ENCODE measurements around the gene MLLT3. TPM values are rescaled to one million over a fixed set of nuclear protein-coding genes. Genes with fewer than 3 reads are reported as not detected.

The MLLT3 gene
- total and polyA plus RNA-seq, 2 of the 13 experiments (the other 11 are each of a cell fraction or from before 2014, with no cell fraction given) = 12.3 to 12.6 TPM

DNA sequence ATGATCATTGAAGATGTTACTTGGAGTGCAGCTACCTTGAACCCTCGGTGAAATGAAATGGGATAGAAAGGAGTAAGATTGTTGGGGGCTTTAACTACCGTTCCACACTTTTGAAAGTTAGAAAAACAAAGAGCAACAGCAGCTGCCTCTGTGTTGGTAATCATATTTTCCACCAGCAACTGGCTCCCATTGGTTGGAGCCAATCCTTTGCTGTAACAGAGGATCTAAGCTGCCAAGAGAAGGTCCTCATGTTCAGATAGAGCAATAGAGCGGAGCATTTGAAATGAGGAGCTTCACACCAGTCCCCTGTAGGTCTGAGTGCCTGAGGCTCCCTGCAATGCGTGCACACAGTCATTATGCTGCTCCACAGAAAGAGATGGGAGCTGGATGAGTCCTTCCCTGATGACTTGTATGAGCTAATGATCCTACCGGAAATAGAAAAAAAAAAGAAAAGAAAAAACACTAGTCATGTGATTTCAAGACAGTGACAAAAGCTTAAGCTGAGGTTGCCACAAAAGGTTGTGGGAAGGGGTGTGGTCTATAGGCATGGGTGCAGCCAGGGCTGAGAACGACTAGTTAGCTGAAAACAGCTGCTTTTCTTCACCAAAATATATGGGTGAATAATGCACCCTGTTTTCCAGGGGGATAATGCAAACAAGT is 300.7 kb downstream of the MLLT3 start (continued):
- TF ChIP-seq, protein P1, sequence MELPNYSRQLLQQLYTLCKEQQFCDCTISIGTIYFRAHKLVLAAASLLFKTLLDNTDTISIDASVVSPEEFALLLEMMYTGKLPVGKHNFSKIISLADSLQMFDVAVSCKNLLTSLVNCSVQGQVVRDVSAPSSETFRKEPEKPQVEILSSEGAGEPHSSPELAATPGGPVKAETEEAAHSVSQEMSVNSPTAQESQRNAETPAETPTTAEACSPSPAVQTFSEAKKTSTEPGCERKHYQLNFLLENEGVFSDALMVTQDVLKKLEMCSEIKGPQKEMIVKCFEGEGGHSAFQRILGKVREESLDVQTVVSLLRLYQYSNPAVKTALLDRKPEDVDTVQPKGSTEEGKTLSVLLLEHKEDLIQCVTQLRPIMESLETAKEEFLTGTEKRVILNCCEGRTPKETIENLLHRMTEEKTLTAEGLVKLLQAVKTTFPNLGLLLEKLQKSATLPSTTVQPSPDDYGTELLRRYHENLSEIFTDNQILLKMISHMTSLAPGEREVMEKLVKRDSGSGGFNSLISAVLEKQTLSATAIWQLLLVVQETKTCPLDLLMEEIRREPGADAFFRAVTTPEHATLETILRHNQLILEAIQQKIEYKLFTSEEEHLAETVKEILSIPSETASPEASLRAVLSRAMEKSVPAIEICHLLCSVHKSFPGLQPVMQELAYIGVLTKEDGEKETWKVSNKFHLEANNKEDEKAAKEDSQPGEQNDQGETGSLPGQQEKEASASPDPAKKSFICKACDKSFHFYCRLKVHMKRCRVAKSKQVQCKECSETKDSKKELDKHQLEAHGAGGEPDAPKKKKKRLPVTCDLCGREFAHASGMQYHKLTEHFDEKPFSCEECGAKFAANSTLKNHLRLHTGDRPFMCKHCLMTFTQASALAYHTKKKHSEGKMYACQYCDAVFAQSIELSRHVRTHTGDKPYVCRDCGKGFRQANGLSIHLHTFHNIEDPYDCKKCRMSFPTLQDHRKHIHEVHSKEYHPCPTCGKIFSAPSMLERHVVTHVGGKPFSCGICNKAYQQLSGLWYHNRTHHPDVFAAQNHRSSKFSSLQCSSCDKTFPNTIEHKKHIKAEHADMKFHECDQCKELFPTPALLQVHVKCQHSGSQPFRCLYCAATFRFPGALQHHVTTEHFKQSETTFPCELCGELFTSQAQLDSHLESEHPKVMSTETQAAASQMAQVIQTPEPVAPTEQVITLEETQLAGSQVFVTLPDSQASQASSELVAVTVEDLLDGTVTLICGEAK (IDR thresholded peaks at IDR 0.05) = no peak
- TF ChIP-seq, protein P1 (CRISPR knock-in tag; IDR thresholded peaks at IDR 0.05) = no peak
- TF ChIP-seq ISX (CRISPR knock-in tag; conservative IDR thresholded peaks at IDR 0.05) (no peak), ZFP36 (IDR thresholded peaks at IDR 0.05; ENCODE audit: borderline replicate concordance, low read depth, low read length, partially characterized antibody) (no peak), TP53 (CRISPR knock-in tag; conservative IDR thresholded peaks at IDR 0.05) (no peak), ZNF549 (CRISPR knock-in tag; IDR thresholded peaks at IDR 0.05) (no peak)
- TF ChIP-seq, protein P2, sequence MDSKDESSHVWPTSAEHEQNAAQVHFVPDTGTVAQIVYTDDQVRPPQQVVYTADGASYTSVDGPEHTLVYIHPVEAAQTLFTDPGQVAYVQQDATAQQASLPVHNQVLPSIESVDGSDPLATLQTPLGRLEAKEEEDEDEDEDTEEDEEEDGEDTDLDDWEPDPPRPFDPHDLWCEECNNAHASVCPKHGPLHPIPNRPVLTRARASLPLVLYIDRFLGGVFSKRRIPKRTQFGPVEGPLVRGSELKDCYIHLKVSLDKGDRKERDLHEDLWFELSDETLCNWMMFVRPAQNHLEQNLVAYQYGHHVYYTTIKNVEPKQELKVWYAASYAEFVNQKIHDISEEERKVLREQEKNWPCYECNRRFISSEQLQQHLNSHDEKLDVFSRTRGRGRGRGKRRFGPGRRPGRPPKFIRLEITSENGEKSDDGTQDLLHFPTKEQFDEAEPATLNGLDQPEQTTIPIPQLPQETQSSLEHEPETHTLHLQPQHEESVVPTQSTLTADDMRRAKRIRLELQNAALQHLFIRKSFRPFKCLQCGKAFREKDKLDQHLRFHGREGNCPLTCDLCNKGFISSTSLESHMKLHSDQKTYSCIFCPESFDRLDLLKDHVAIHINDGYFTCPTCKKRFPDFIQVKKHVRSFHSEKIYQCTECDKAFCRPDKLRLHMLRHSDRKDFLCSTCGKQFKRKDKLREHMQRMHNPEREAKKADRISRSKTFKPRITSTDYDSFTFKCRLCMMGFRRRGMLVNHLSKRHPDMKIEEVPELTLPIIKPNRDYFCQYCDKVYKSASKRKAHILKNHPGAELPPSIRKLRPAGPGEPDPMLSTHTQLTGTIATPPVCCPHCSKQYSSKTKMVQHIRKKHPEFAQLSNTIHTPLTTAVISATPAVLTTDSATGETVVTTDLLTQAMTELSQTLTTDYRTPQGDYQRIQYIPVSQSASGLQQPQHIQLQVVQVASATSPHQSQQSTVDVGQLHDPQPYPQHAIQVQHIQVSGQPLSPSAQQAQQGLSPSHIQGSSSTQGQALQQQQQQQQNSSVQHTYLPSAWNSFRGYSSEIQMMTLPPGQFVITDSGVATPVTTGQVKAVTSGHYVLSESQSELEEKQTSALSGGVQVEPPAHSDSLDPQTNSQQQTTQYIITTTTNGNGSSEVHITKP (CRISPR knock-in tag; IDR thresholded peaks at IDR 0.05; ENCODE audit: low read depth) = no peak

Measured in HepG2 (cell line).